NOMO-1 treated with dmso at 0.1 percent for 144 hours (cell line): Measurements from ENCODE around the gene GDNF.
A peak's percentile ranks its signal among the peaks of the same experiment; 100 is the strongest.
"Not testable (repeated sequence)": the region's sequence is repeated elsewhere in the genome, so short reads cannot be mapped to it uniquely, and the experiment has no call there.

Experiments
- DNase-seq: peaks from one replicate; lab custom pipeline; 2025; ENCODE audit not compliant: unreplicated experiment; lab: John Stamatoyannopoulos, UW

GDNF gene

GRCh38 chr5:37839407-37840052 is at the start of gene GDNF:
GDNF (minus strand) TSS chr5:37840041; CDS start chr5:37834796, 5,245 bp downstream.
- no peak for DNase-seq

- DNase-seq = no peak
Observed at GRCh38 chr5:37888476-37888875, 48.6 kb upstream of the GDNF start.

- no peak for DNase-seq
Observed at GRCh38 chr5:37886242-37886905, 46.5 kb upstream of the GDNF start.

- DNase-seq = no peak
Observed at GRCh38 chr5:37882636-37883035, 42.8 kb upstream of the GDNF start.

GRCh38 chr5:37881359-37881758 is 41.5 kb upstream of the GDNF start:
- DNase-seq = no peak

- DNase-seq = no peak
Observed at GRCh38 chr5:37876943-37877342, 37.1 kb upstream of the GDNF start.

GRCh38 chr5:37876245-37876644 is 36.4 kb upstream of the GDNF start:
- no peak for DNase-seq

GRCh38 chr5:37875051-37875787 is 35.4 kb upstream of the GDNF start:
- no peak for DNase-seq

GRCh38 chr5:37873988-37874387 is 34.1 kb upstream of the GDNF start:
- DNase-seq = no peak

- no peak for DNase-seq
Observed at GRCh38 chr5:37871023-37871815, 31.4 kb upstream of the GDNF start.

- no peak for DNase-seq
Observed at GRCh38 chr5:37869216-37869615, 29.4 kb upstream of the GDNF start.

- DNase-seq = no peak
Observed at GRCh38 chr5:37867654-37868053, 27.8 kb upstream of the GDNF start.

- DNase-seq = not testable (repeated sequence)
Observed at GRCh38 chr5:37862907-37863306, 23.1 kb upstream of the GDNF start.

GRCh38 chr5:37860206-37860605 is 20.4 kb upstream of the GDNF start:
- DNase-seq = no peak

- DNase-seq = peak; percentile 25
Observed at GRCh38 chr5:37859805-37860204, 20.0 kb upstream of the GDNF start.

GRCh38 chr5:37858250-37858649 is 18.4 kb upstream of the GDNF start:
- DNase-seq = no peak

GRCh38 chr5:37857696-37858095 is 17.9 kb upstream of the GDNF start:
- no peak for DNase-seq

GRCh38 chr5:37855438-37855837 is 15.6 kb upstream of the GDNF start:
- no peak for DNase-seq

- DNase-seq = no peak
Observed at GRCh38 chr5:37851305-37851704, 11.5 kb upstream of the GDNF start.

- no peak for DNase-seq
Observed at GRCh38 chr5:37850226-37850865, 10.5 kb upstream of the GDNF start.

GRCh38 chr5:37849641-37850040 is 9.8 kb upstream of the GDNF start:
- DNase-seq = no peak
